NCI-H2081 treated with DMSO at 0.1 percent for 48 hours (cell line): ENCODE measurements around the gene RACGAP1.

Experiments
- DNase-seq: peaks from one replicate; lab custom pipeline; 2025; lab: John Stamatoyannopoulos, UW

RACGAP1 gene

GRCh38 chr12:49954863-49955830 lies 70.1 kb downstream of the RACGAP1 start:
- no peak for DNase-seq

- no peak for DNase-seq
Observed at GRCh38 chr12:49953961-49954846, 71.1 kb downstream of the RACGAP1 start.

GRCh38 chr12:49953151-49953550 lies 72.1 kb downstream of the RACGAP1 start:
- no peak for DNase-seq

- DNase-seq: no peak
Observed at GRCh38 chr12:49952391-49953055, 72.8 kb downstream of the RACGAP1 start.

- no peak for DNase-seq
Observed at GRCh38 chr12:49951411-49952240, 73.7 kb downstream of the RACGAP1 start.

- no peak for DNase-seq
Observed at GRCh38 chr12:49950273-49951251, 74.7 kb downstream of the RACGAP1 start, which contains the start of gene AQP2. TSS of gene AQP2 (plus strand) at chr12:49950737. CDS start at chr12:49950831, 94 bp downstream.

- no peak for DNase-seq
Observed at GRCh38 chr12:49949866-49950265, 75.4 kb downstream of the RACGAP1 start.

- no peak for DNase-seq
Observed at GRCh38 chr12:49948866-49949845, 76.1 kb downstream of the RACGAP1 start.

- no peak for DNase-seq
Observed at GRCh38 chr12:49947593-49948226, 77.6 kb downstream of the RACGAP1 start.

- no peak for DNase-seq
Observed at GRCh38 chr12:49946497-49946896, 78.8 kb downstream of the RACGAP1 start.

GRCh38 chr12:49946086-49946485 lies 79.2 kb downstream of the RACGAP1 start:
- no peak for DNase-seq

- DNase-seq: no peak
Observed at GRCh38 chr12:49945394-49946080, 79.8 kb downstream of the RACGAP1 start.

- no peak for DNase-seq
Observed at GRCh38 chr12:49944718-49945117, 80.6 kb downstream of the RACGAP1 start.

- no peak for DNase-seq
Observed at GRCh38 chr12:49944046-49944445, 81.2 kb downstream of the RACGAP1 start.

GRCh38 chr12:49943625-49943960 lies 81.7 kb downstream of the RACGAP1 start:
- no peak for DNase-seq

- DNase-seq: no peak
Observed at GRCh38 chr12:49942921-49943624, 82.2 kb downstream of the RACGAP1 start.

- DNase-seq: no peak
Observed at GRCh38 chr12:49942512-49942893, 82.8 kb downstream of the RACGAP1 start.
